Tibial nerve (tissue), 4 donors: ENCODE measurements around the gene TAMM41.

ENCODE experiments used
- EP300 ChIP-seq, 2 donors: sonication (generic); formaldehyde crosslinking; IDR thresholded peaks; one replicate each; pipeline ENCODE4 v1.6.1; 2017; ENCODE audit warnings: antibody characterized with exemption in 2 of 2, mild to moderate bottlenecking in 1 of 2
- POLR2A ChIP-seq, 2 donors: fragments of 450-650 bp; IDR thresholded peaks; one replicate each; pipeline ENCODE4 v1.6.1; 2017; ENCODE audit warnings: antibody characterized with exemption in 2 of 2, mild to moderate bottlenecking in 2 of 2, moderate library complexity in 2 of 2
- TF ChIP-seq, protein P1 (sequence below), 5 experiments: fragments of 200-600 bp in 3 of 5; fragments of 450-650 bp in 2 of 5; sonication (generic) in 3 of 5; IDR thresholded peaks; one replicate each; pipeline ENCODE4 v1.5.1; 2016 to 2019; ENCODE audit warnings: antibody characterized with exemption in 5 of 5, mild to moderate bottlenecking in 3 of 5, moderate library complexity in 2 of 5

- TF ChIP-seq, protein P1, sequence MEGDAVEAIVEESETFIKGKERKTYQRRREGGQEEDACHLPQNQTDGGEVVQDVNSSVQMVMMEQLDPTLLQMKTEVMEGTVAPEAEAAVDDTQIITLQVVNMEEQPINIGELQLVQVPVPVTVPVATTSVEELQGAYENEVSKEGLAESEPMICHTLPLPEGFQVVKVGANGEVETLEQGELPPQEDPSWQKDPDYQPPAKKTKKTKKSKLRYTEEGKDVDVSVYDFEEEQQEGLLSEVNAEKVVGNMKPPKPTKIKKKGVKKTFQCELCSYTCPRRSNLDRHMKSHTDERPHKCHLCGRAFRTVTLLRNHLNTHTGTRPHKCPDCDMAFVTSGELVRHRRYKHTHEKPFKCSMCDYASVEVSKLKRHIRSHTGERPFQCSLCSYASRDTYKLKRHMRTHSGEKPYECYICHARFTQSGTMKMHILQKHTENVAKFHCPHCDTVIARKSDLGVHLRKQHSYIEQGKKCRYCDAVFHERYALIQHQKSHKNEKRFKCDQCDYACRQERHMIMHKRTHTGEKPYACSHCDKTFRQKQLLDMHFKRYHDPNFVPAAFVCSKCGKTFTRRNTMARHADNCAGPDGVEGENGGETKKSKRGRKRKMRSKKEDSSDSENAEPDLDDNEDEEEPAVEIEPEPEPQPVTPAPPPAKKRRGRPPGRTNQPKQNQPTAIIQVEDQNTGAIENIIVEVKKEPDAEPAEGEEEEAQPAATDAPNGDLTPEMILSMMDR (IDR thresholded peaks at IDR 0.05): no peak
- no peak for TF ChIP-seq POLR2A (IDR thresholded peaks at IDR 0.05)
- no peak for TF ChIP-seq EP300 (IDR thresholded peaks at IDR 0.05)
Measured at GRCh38 chr3:11810276-11810675, 36.4 kb downstream of the TAMM41 start.
